ENCODE data around the gene HGS. TPM values are rescaled to one million over a fixed set of nuclear protein-coding genes. Genes with fewer than 3 reads are reported as not detected.

The HGS gene
- total and polyA plus RNA-seq, 2 of the 13 experiments (the other 11 are each of a cell fraction or from before 2014, with no cell fraction given), result 73.3 to 78.1 TPM

GRCh38 chr17:81727324-81728031, 43.7 kb downstream of the HGS start (continued):
- TF ChIP-seq TRAFD1 (CRISPR knock-in tag; IDR thresholded peaks at IDR 0.05; ENCODE audit: borderline replicate concordance), result no peak
- TF ChIP-seq GZF1 (CRISPR knock-in tag; IDR thresholded peaks at IDR 0.05), result peak; percentile 95
- peak; percentile 88 for TF ChIP-seq HIC2 (CRISPR knock-in tag; IDR thresholded peaks at IDR 0.05; ENCODE audit: low read depth)
- TF ChIP-seq ZNF678 (CRISPR knock-in tag; IDR thresholded peaks at IDR 0.05), result peak; percentile 96
- peak; percentile 99 for TF ChIP-seq ZNF782 (CRISPR knock-in tag; IDR thresholded peaks at IDR 0.05; ENCODE audit: borderline replicate concordance)
- TF ChIP-seq ZBTB38 (CRISPR knock-in tag; IDR thresholded peaks at IDR 0.05), result peak; percentile 92
- TF ChIP-seq, protein P1, sequence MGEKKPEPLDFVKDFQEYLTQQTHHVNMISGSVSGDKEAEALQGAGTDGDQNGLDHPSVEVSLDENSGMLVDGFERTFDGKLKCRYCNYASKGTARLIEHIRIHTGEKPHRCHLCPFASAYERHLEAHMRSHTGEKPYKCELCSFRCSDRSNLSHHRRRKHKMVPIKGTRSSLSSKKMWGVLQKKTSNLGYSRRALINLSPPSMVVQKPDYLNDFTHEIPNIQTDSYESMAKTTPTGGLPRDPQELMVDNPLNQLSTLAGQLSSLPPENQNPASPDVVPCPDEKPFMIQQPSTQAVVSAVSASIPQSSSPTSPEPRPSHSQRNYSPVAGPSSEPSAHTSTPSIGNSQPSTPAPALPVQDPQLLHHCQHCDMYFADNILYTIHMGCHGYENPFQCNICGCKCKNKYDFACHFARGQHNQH (CRISPR knock-in tag; IDR thresholded peaks at IDR 0.05), result peak; percentile 97
- TF ChIP-seq SP5 (CRISPR knock-in tag; IDR thresholded peaks at IDR 0.05; ENCODE audit: borderline replicate concordance, low read depth), result peak; percentile 45
- TF ChIP-seq ZNF570 (CRISPR knock-in tag; IDR thresholded peaks at IDR 0.05; ENCODE audit: borderline replicate concordance), result 0 out of 2 replicates have a peak, but pooled peaks have one; percentile 91
- no peak for TF ChIP-seq HHEX (CRISPR knock-in tag; IDR thresholded peaks at IDR 0.05)
- peak; percentile 96 for TF ChIP-seq KDM2A (CRISPR knock-in tag; IDR thresholded peaks at IDR 0.05; ENCODE audit: borderline replicate concordance, low read depth)
- peak; percentile 92 for TF ChIP-seq SPEN (CRISPR knock-in tag; IDR thresholded peaks at IDR 0.05; ENCODE audit: low read depth)
- peak; percentile 80 for TF ChIP-seq ZNF609 (CRISPR knock-in tag; IDR thresholded peaks at IDR 0.05; ENCODE audit: borderline replicate concordance)
- TF ChIP-seq CSRNP2 (CRISPR knock-in tag; conservative IDR thresholded peaks at IDR 0.05; ENCODE audit: low read depth), result 0 out of 2 replicates have a peak, but pooled peaks have one; percentile 67
- peak; percentile 91; the same call in 1 of the 2 replicates for TF ChIP-seq TP53 (CRISPR knock-in tag; conservative IDR thresholded peaks at IDR 0.05)
- TF ChIP-seq RFX1 (IDR thresholded peaks at IDR 0.05), result no peak
- 0 out of 2 replicates have a peak, but pooled peaks have one; percentile 24 for TF ChIP-seq ARID2 (CRISPR knock-in tag; IDR thresholded peaks at IDR 0.05; ENCODE audit: borderline replicate concordance)
- TF ChIP-seq ZBTB42 (CRISPR knock-in tag; IDR thresholded peaks at IDR 0.05), result peak; percentile 83; the same call in 1 of the 2 replicates
